Muscle layer of colon (tissue), 2 donors: Measurements from ENCODE around the gene VRK3.
"Not testable (repeated sequence)": the region's sequence is repeated elsewhere in the genome, so short reads cannot be mapped to it uniquely, and the experiment has no call there.

ENCODE experiments used
- H3K27ac ChIP-seq: one replicate; pipeline ENCODE4 v1.7.0; 2013; ENCODE audit warnings: low read depth, mild to moderate bottlenecking, low read length, moderate library complexity
- H3K27me3 ChIP-seq, 2 donors: one replicate each; pipeline ENCODE4 v1.7.0; 2013; ENCODE audit warnings: low read length in 2 of 2, mild to moderate bottlenecking in 2 of 2; ENCODE audit not compliant: insufficient read depth in 2 of 2, control insufficient read depth in 1 of 2
- H3K36me3 ChIP-seq: one replicate; pipeline ENCODE4 v1.7.0; 2013; ENCODE audit warnings: mild to moderate bottlenecking, low read length; ENCODE audit not compliant: insufficient read depth
- H3K4me1 ChIP-seq: one replicate; pipeline ENCODE4 v1.7.0; 2013; ENCODE audit warnings: mild to moderate bottlenecking, low read length; ENCODE audit not compliant: insufficient read depth
- H3K4me3 ChIP-seq, 2 donors: one replicate each; pipeline ENCODE4 v1.7.0; 2013; ENCODE audit warnings: low read length in 2 of 2, low read depth in 1 of 2, mild to moderate bottlenecking in 1 of 2, moderate library complexity in 1 of 2
- H3K9ac ChIP-seq: one replicate; pipeline ENCODE4 v1.7.0; 2013; ENCODE audit warnings: low read length
- H3K9me3 ChIP-seq: one replicate; pipeline ENCODE4 v1.7.0; 2013; ENCODE audit warnings: mild to moderate bottlenecking, low read length
- donor health status: abdominal sarcoma.
- donor health status: Adenocarcinoma of cecum.

The VRK3 gene

GRCh38 chr19:49953416-49953815, 71.8 kb downstream of the VRK3 start:
- H3K27me3 ChIP-seq: peaks cover 8 to 20% of the 10 kb centered on the region in 2 donors

GRCh38 chr19:49952906-49953305, 72.3 kb downstream of the VRK3 start:
- Histone ChIP-seq H3K4me1 (peaks cover 12% of the 10 kb centered on the region), H3K4me3 (no peak overlapping the region), H3K27ac (no peak overlapping the region), H3K27me3 (peaks cover 8 to 19% of the 10 kb centered on the region in 2 donors), H3K9me3 (no peaks in the 10 kb centered on the region), H3K9ac (no peak overlapping the region), H3K36me3 (no peaks in the 10 kb centered on the region)

More at GRCh38 chr19:49953416-49953815, 71.8 kb downstream of the VRK3 start:
- H3K36me3 ChIP-seq: no peaks in the 10 kb centered on the region
- H3K27ac ChIP-seq: no peak overlapping the region
- no peak overlapping the region for H3K4me3 ChIP-seq
- no peaks in the 10 kb centered on the region for H3K9me3 ChIP-seq
- no peak overlapping the region for H3K9ac ChIP-seq
- peaks cover 12% of the 10 kb centered on the region for H3K4me1 ChIP-seq

GRCh38 chr19:49952479-49952836, 72.7 kb downstream of the VRK3 start:
- peaks cover 8 to 19% of the 10 kb centered on the region in 2 donors for H3K27me3 ChIP-seq
- H3K36me3 ChIP-seq: no peaks in the 10 kb centered on the region
- H3K4me3 ChIP-seq: no peak overlapping the region
- no peak overlapping the region for H3K27ac ChIP-seq
- no peaks in the 10 kb centered on the region for H3K9me3 ChIP-seq
- H3K4me1 ChIP-seq: peaks cover 12% of the 10 kb centered on the region
- no peak overlapping the region for H3K9ac ChIP-seq

- no peak overlapping the region for H3K9ac ChIP-seq
These were observed 73.2 kb downstream of the VRK3 start for GRCh38 chr19:49951806-49952478.

GRCh38 chr19:49950956-49951526, 74.1 kb downstream of the VRK3 start:
- H3K36me3 ChIP-seq: no peaks in the 10 kb centered on the region

More at GRCh38 chr19:49951806-49952478, 73.2 kb downstream of the VRK3 start:
- Histone ChIP-seq H3K4me3 (no peak overlapping the region), H3K36me3 (no peaks in the 10 kb centered on the region), H3K4me1 (peaks cover 12% of the 10 kb centered on the region), H3K9me3 (no peaks in the 10 kb centered on the region), H3K27me3 (peaks cover 2 to 19% of the 10 kb centered on the region in 2 donors), H3K27ac (no peak overlapping the region)

GRCh38 chr19:49950590-49950948, 74.6 kb downstream of the VRK3 start:
- peaks cover 12% of the 10 kb centered on the region for H3K4me1 ChIP-seq
- H3K9me3 ChIP-seq: no peaks in the 10 kb centered on the region
- no peak overlapping the region for H3K4me3 ChIP-seq
- H3K27me3 ChIP-seq: peaks cover 0 to 19% of the 10 kb centered on the region in 2 donors
- no peak overlapping the region for H3K27ac ChIP-seq
- H3K36me3 ChIP-seq: no peaks in the 10 kb centered on the region
- H3K9ac ChIP-seq: no peak overlapping the region

More at GRCh38 chr19:49950956-49951526, 74.1 kb downstream of the VRK3 start:
- peaks cover 0 to 19% of the 10 kb centered on the region in 2 donors for H3K27me3 ChIP-seq
- no peaks in the 10 kb centered on the region for H3K9me3 ChIP-seq
- H3K9ac ChIP-seq: no peak overlapping the region
- peaks cover 12% of the 10 kb centered on the region for H3K4me1 ChIP-seq
- H3K27ac ChIP-seq: no peak overlapping the region
- no peak overlapping the region for H3K4me3 ChIP-seq

GRCh38 chr19:49949742-49950589, 75.2 kb downstream of the VRK3 start:
- H3K4me3 ChIP-seq: no peak overlapping the region
- peaks cover 0 to 19% of the 10 kb centered on the region in 2 donors for H3K27me3 ChIP-seq
- no peaks in the 10 kb centered on the region for H3K36me3 ChIP-seq
- no peaks in the 10 kb centered on the region for H3K9me3 ChIP-seq
- peaks cover 9% of the 10 kb centered on the region for H3K4me1 ChIP-seq
- H3K9ac ChIP-seq: no peak overlapping the region
- H3K27ac ChIP-seq: no peak overlapping the region

GRCh38 chr19:49946415-49946814, 78.8 kb downstream of the VRK3 start:
- H3K27ac ChIP-seq: no peak overlapping the region
- H3K4me3 ChIP-seq: no peak overlapping the region
- H3K4me1 ChIP-seq: no peaks in the 10 kb centered on the region
- peaks cover 0 to 8% of the 10 kb centered on the region in 2 donors for H3K27me3 ChIP-seq
- no peak overlapping the region for H3K9ac ChIP-seq
- H3K9me3 ChIP-seq: no peaks in the 10 kb centered on the region
- H3K36me3 ChIP-seq: no peaks in the 10 kb centered on the region

GRCh38 chr19:49944567-49944966, 80.6 kb downstream of the VRK3 start:
- H3K36me3 ChIP-seq, H3K27me3 ChIP-seq, H3K9me3 ChIP-seq, H3K4me3 ChIP-seq, H3K27ac ChIP-seq, H3K9ac ChIP-seq, H3K4me1 ChIP-seq: not testable (repeated sequence)

GRCh38 chr19:49940482-49940791, 84.7 kb downstream of the VRK3 start:
- H3K27ac ChIP-seq: no peak overlapping the region
- H3K9ac ChIP-seq: no peak overlapping the region

GRCh38 chr19:49939721-49940481, 85.3 kb downstream of the VRK3 start:
- Histone ChIP-seq H3K27ac (no peak overlapping the region), H3K27me3 (peaks cover 0 to 9% of the 10 kb centered on the region in 2 donors), H3K9me3 (no peaks in the 10 kb centered on the region), H3K36me3 (no peaks in the 10 kb centered on the region), H3K4me1 (peaks cover 5% of the 10 kb centered on the region), H3K4me3 (no peak overlapping the region), H3K9ac (no peak overlapping the region)

More at GRCh38 chr19:49940482-49940791, 84.7 kb downstream of the VRK3 start:
- Histone ChIP-seq H3K4me1 (peaks cover 5% of the 10 kb centered on the region), H3K27me3 (peaks cover 0 to 9% of the 10 kb centered on the region in 2 donors), H3K4me3 (no peak overlapping the region), H3K9me3 (no peaks in the 10 kb centered on the region), H3K36me3 (no peaks in the 10 kb centered on the region)
